CD4-positive, alpha-beta T cell treated with Interleukin-1 beta for 1 hour (primary cell): ENCODE results near the gene CAPN5.
"Not testable (repeated sequence)": the region's sequence is repeated elsewhere in the genome, so short reads cannot be mapped to it uniquely, and the experiment has no call there.

Source experiments
- DNase-seq, 2 donors: peaks; one replicate each; pipeline ENCODE4 v3.0.0-alpha.2; 2020 to 2022

CAPN5 gene

DNA sequence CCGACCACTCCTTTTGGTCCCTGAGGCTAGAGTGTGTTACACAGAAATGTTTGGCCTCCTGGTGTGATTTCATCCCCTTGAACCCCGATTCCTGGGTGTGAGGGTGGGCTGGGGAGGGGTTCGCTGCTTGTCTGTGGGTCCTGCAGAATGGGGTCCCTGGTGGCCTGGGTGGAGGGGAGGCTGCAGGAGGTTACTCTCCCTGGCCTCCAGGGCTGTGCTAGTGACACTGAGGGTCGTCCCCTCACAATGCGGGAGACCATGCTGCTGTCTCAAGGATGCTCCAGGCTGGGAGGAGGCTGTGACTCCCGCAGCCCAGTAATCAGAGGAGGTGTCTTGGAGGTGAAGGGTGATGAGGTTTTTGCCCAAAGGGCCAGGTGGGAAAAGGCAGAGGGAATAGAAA, 18.9 kb downstream of the CAPN5 start:
- DNase-seq: no peak

DNA sequence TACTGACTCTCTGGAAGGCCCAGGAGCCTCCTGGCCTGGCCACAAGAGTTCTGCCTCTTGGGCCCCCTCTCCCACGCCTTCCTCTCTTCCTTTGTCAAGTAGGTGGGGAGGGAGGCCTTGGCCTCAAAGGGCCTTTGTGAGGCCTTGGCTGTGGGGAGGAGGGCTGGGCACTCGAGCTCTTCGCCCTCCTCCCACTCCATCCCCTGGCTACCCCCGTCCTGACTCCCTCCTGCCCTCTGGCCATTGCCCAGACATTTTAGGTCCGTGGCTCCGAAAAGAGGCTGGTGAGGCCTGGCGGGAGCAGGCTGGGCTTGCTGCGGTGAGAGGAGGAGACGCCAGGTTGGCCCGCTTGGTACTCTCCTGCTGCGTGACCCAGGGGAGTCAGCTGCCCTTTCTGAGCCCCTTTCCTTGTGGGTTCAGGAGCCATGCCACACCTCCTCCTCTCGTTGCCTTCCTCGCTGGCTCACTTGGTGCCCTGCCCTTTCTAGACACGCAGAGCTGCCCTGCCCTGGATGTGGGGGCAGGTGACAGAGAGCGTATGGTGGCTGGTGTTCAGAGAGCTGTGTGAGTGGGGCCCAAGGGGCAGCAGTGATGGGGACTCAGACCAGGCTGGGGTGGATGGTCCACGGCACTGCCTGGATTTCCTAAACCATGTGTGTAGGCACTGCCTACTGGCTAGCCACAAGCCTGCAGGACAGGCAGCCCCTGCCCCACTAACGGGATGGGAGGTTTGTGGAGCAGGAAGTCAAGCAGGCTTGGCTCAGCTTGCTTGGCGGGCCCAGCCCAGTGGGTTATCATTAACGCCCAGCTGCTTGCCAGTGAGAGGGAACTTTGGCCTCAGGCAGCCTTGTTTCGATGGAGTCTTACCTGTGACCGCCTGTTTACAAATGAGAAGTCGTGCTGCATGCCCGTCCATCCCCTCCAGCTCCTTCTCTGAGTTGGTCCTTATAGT, 20.0 kb downstream of the CAPN5 start:
- no peak for DNase-seq

DNA sequence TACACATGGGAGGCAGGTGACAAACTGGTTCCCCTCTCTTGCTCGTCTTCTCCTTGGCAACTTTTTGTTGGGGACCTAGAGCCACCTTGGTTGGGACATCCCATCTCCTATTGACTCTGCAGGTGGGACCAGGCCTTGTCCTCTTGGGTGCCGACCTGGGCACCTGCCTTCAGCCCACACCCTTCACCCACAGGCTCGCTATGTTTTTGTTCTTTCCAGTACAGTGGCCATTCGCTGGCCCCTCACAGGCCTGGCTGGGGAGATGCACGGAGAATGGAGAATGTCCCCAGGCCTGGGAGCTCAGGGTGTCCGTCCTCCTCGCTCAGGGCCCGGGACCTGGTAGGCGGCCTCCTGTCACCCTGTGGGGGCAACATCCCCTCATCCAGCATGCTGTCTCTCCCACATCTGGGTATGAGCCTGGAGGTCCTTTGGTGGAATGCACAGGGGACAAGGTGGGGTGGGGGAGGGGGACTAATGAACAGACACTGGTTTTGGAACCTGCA, 21.0 kb downstream of the CAPN5 start:
- no peak for DNase-seq

DNA sequence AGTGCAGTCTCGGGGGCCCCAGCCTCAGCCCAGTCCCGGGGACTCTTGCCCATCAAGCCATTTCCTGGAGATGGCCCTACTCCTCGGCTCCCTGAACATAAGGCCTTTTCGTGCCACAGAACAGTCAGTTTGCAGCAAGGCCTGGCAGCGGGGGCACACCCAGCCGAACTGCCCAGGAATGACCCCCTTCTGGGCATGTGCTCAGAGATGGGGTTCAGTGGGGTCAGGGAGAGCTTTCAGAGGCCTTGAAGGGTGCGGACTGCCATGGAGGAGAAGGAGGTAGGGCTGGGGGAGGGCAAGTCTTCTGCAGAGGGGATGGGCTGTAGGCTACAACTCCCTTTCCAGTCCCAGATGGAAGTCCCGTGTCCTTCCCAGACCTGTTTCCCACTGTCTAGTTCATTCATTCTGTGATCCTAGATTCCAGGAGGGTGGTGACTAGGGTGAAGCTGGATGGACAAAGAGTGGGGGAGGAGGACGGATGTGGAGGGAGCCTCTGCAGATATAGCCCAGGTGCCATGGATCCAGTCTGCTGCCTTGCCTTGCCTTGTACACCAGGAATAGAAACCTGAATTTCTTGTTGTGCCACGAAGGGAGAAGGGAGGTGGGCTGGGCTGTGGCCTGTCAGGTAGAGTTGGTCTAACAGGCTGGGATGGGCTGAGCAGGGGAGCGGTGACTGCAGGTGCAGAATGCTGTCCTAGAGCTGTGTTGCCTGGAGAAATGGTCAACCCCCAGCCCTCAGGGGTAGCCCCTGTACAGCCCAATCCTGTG, 21.6 kb downstream of the CAPN5 start:
- DNase-seq: no peak

DNA sequence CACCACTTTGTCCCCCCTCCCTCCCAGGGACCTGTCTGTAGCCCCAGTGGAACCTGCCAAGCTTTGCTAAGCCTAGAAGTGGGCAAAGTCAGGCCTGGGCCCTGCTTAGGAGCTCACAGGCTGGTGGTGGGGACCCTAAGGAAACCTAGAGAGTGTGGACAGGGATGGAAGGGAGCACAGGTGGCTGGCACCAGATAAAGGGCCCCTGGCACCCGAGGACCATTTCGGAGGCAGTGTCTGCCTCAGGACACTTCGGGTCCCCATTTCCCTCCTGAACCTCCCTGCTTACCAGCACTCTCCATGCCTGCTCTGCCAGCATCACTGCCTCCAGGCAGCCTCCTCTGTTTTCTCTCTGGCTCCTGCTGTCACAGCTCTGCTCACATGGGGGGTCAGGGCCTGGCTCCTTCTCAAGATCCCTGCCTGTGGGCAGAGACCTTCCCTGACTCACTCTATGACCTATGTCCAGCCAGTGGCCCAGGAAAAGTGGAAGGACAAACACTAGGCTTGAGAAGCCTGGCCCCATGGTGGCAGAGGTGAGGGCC, 22.3 kb downstream of the CAPN5 start:
- no peak for DNase-seq

DNA sequence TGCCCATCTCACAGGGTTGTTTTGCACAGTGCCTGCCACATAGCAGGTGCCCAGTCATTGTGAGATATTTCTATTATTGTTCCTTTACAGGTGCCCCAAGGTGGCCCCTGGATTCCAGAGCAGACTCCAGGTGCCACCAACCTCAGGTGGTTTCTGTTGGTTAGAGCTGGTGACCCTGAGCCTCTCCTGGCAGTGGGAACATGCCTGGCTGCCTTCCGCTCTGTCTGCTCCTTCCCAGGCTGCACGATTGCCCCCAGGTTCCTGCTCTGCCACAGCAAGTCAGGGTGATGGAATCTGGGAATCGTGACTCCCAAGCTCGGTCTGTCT, 23.2 kb downstream of the CAPN5 start:
- DNase-seq: no peak

DNA sequence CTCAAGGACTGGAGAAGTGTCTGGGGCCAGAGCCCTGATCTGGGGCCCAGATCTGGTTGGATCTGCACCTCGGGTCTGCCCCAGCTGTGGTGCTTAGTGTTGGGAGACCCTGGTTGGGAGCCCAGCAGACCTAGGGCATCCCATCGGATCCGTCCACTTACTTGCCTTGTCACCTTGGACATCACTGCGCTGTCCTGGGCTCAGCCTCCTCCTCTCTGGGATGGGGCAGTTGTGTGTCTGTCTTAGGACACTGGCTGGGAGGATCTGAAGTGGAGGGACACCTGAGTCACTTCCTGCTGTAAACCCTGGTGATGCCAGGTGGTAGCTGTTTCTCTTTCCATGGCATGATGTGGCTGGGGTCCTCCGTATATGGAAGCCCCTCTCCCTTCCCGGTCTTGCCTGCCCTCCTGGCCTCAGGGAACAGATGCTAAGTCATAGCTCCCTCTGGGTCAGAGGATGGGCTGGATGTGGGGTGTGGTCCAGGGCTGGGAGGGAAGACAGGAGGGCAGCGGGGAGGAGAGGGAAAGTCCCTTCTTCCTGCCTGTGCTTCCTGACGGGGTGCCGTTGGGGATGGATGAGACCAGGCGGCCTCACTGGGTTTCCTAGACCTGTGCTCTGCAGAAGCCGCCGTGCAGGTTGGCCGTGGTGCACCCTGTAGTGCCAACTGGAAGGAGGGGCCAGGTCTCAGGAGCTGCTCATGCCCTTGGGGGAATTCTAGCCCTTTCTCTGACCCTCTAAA, 23.8 kb downstream of the CAPN5 start:
- no peak for DNase-seq

DNA sequence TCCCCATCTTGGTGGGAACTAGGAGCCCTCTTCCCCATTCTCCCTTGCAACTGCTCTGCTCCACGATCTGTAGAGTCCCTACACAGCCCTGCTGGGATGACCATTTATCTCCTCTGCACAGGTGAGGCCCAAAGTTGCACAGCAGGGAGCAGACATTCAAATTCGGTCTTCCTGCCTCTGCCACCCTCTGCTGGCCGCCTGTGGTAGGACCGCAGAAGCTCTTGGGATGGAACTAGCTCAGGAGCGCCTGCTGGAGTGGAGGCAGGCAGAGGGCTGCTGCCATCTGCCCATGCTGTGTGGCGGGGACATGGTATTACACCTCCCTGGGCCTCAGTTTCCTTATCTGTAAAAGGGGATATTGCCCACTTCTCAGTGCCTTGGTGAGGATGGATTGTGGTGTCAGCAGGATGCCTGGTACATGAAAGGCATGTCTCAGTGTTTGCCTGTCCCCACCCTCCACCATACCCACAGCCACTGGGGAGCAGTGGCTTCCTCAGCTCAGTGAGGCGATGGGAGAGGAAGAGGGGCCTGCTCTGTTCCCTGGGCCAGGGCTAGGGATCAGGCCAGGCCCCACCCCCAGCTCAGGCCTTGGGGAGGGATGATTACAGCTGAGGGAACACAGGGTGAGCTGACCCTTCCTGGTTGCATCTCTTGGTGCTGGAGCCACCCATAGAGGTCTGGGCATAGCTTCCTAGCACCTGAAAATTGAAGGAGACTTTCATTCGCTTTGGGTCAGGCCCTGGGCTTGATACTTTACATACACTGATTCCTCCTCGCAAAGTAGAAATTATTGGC, 24.6 kb downstream of the CAPN5 start:
- peak; percentile 75 to 81 for DNase-seq

DNA sequence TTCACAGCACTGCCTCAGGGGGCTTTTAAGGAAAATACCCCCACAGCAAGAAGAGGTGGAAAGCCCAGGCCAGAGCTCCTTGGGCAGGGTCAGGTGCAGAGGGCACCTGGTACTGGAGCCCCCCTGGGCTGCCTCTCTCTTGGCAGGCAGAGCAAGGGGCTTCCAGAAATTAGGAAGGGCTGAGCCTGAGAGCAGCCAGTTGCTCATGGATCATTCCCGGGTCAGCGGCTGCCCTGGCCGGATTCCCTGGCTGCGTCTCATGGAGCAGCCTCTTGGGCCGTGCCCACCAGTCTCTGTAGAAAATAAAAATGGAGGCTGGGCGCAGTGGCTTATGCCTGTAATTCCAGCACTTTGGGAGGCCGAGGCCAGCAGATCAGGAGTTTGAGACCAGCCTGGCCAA, 25.6 kb downstream of the CAPN5 start:
- no peak for DNase-seq

DNA sequence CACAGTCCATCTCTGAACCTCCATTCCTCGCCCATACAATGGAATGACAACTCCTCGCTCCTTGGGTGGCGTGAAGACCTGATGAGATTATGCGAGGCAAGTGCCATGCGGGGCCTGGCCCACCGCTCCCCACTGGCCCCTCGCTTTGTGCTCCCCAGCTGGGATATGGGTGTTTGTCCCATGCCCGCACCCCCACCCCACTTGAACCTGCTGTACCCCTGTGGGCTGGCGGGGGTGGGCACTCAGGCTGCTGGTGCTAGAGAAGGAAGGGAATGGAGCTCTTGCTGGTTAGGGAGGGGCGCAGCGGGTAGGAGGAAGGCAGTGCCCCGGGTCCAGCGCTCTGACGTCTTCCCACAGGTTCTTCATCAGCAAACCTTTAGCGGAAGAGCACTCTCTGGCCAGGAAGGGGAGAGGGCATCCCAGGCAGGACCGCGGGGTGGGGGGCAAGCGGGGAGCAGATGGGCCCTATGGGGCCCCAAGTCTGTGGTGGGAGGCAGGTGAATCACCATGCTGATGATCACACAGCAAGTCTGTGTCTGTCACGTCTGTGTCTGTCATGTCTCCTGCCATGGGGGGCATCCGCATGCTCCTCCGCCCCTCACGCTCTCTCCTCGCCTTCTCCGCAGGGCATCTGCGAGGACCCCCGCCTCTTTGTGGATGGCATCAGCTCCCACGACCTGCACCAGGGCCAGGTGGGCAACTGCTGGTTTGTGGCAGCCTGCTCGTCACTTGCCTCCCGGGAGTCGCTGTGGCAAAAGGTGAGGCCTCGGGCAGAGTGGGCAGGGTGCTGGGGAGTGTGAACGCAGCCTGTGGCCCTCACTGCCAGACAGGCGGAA, 26.5 kb downstream of the CAPN5 start:
- no peak for DNase-seq

DNA sequence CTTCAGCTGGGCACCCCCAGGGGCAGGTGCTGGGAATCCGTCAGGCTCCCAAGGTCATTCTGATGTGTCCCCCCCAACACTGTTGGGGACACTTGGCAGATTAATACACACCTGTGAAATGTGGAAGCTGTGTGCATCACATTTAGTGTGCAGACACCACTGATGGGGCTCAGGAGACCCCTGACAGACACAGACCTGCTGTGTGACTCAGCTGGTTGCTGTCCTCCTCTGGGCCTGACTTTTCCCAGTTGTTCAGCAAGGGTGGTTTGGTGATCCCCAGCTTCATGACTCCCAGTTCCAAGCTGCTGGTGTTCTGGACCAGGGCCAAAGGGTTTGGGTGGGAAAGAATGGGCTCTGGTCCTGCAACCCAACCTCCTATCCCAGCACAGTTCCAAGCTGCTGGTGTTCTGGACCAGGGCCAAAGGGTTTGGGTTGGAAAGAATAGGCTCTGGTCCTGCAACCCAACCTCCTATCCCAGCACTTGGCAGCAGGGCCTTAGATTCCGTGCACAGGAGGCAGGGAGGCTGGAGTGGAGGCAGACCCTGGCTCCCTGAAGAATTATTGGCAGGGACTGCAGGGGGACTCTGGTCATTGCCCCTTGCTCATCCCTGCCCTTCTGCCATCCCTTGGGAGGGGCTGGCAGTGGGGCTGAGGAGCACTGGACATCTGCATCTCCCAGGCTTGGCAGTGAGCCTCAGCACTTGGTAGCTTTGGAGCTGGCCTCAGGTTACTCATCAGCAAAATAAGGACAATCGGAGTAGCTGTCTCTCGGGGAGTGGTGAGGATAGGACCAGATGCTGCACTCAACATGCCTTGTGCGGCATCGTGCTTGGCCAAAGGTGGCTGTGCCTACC, 27.4 kb downstream of the CAPN5 start:
- no peak for DNase-seq

DNA sequence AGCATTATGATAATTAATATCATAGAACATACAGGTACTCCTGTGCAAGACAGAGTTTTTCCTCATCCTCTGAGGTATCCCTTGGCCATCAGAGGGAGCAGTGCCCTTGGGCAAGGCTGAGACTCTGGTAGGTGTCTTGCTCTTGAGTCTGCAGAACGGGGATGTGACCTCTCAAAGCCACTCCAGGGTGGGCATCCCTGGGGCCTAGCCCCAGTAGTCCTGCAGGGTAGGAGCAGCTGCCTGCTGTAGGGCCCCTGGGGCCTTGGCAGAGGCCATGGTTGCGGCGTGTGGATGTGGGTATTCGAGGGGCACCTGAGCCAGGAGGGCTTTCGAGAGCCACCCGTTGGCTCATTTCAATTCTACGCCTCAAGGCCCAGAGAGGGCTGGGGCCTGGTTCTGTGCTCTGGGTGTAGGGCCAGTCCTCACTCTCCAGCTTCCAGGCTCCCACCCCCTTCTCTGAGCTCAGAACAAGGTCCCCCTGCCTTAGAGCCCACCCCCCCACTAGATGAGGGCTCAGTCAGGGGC, 28.1 kb downstream of the CAPN5 start:
- DNase-seq: no peak

DNA sequence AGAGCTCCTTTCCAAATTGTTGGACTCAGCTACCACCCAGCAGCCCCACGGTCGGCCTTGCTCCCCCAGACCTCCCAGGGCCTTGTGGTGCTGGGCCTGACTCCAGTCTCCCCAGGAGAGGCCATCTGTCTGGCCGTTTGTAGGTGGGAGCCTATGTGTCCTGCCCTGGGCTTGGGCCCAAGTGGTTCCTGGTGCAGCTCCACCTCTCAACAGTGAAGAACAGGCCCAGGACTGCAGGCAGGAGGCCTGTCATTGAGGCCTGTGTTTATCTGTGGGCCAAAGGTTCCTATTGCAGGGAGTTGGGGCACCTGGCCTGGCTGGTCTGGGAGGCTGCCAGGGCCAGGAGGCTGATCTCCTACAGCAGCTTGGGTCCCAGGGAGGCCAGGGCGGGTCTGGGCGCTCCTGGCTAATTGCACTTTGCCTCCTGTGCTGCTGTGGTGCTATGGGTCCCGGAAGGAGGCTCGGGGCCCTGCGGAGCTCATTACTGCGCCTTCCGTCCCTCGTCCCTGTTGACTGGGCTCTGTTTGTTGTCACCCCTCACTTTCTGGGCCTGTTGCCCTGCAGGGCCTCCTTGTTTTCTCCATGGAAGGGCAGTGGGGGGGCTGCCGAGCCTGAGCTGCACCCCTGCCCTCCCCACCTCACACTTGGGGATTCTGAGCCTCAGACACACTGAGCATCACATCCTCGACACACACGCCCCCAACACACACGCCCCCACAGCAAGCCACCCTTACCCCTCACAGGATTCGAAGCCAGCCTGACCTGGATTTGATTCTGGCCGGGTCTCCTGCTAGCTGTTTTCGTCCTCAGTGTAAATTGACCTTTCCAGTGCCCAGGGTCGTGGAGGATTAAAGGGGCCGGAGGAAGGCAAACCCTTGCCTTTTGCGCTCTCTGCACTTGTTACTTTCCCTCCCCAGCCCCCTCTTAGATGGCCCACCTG, 29.1 kb downstream of the CAPN5 start:
- no peak for DNase-seq

DNA sequence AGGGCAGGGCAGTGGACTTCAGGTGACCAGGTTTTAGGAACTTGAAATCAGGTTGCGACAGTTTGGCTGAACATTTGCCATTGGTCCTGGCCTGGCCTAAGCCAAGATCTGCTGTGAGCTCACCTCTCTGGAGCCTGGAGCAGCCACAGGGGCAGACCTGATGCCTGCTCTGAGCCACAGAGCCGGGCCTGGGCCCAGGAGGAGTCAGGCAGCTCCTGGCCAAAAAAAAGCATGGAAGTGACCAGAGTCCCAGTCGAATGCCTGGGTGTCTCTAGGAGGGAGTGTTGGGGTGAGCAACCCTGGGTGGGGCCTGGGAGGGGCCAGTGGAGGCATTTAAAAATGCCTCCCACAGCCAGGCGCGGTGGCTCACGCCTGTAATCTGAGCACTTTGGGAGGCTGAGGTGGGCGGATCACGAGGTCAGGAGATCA, 29.8 kb downstream of the CAPN5 start:
- DNase-seq: no peak

DNA sequence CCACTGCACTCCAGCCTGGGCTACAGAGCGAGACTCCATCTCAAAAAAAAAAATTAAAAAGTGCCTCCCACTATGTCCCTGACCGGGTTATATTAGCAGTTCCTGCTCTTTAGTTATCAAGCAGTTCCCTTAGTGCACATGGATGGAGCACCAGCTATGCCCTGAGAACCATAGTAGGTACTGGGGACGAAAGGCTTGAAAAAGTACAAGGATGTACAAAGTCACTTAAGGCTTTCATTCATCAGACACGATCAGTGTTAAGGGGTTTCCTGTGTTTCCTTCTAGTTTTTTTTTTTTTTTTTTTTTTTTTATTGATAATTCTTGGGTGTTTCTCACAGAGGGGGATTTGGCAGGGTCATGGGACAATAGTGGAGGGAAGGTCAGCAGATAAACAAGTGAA, 30.4 kb downstream of the CAPN5 start:
- not testable (repeated sequence) for DNase-seq

DNA sequence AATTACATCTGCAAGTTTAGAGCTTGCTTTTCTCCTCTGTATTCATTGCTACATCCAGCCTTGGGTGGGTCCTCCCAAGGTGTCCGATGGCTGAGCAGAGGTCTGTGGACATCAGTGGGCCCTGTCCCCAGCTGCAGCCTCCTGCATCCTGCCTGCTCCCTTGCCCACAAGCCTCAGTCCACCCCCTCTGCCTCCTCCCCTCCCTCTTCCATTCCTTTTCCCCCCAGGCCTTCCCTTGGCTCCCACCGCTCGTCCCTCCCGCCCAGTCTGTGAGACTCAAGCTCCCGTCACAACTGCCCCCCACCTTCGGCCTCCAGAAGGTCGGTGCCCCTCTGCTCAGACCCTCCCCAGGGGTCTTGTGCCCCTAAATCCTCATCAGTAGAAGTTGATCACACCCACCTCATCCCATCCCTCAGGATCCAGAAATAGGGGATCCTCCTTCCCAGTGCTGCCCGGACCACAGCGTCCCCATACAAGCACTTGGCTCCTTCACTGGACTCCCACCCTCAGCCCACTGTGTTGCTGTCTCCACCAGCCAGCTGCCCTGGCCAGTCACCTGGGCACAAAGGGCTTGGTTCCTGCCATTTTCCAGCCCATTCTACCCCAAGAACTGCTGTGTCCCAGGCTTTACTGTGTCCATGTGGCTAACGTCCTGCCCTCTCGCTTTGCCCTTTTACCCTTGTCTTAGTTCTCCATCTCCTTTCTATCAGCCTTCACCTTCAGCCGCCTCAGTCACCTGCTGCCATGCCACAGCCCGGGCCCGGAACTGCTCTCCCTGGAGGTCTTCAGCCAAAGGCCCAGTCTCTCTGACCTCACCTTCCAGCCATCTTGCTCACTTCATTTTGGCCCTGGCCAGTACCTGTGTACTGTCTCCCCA, 33.6 kb downstream of the CAPN5 start:
- no peak for DNase-seq

DNA sequence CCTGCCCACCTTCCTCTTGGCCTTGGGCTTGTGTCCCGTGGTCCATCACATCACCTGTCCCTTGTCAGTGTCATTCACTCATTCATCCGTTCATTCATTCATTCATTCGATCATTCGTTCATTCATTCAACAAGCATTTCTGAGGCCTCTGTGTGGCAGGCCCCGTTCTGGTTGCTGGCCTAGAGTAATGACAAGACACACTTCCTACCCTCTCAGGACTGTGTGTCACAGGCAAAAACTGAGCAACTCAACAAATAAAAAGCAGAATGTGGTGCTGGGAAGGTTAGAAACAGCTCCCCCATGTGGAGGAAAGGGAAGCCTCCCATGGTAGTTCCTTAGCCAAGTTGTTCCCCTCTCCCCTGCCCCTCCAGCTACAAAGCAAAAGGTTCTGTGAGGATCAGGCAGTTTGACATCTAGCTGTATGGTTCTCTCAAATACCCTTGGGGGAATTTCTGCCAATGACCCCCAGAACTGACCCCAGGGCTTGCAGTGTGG, 34.3 kb downstream of the CAPN5 start:
- no peak for DNase-seq
